Activated naive CD4-positive, alpha-beta T cell treated with anti-CD3 and anti-CD28 coated beads, Interleukin-2, amount 50 U/mL, for 16 hours (primary cell): ENCODE measurements around the gene CLASP1.
A peak's percentile ranks its signal among the peaks of the same experiment; 100 is the strongest.

Experiments
- DNase-seq: peaks from one replicate; pipeline ENCODE4 v3.0.0-alpha.2; 2020

The CLASP1 gene

DNA sequence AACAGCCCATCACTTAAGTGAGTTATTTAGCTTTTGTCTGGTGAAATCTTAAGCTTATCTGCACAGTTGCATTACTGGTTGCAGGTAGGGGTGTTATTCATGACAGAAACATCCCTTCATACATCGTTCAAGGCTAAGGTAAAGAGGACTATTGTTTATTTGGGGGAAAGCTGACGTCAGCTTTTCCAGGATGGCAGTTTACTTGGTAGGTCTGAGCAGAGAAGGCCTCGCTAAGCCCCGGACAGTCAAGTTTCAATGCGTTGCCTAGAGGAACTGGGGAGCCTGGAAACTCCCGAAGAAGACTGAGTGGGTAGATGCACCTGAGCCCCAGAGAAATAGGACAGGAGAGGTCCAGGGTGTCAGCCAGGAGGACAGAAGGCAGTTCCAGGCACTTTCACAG, 116.4 kb downstream of the CLASP1 start:
- no peak for DNase-seq

DNA sequence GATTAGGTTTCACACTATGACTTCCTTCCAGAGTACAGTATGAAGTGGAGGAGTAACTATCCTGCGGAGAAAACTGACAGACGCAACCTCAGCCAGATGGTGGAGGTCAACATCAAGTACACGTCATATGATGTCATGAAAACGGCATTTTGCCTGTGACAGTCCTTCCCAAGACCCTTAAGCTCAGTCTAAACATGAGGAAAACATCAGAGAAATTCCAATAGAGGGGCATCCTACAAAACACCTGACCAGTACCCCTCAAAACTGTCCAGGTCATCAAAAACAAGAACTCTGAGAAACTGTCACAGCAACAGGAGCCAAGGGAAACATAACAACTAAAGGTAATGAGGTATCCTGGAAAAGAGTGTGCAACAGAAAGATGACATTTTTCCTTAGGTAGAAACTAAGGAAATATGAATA, 116.9 kb downstream of the CLASP1 start:
- DNase-seq = no peak

DNA sequence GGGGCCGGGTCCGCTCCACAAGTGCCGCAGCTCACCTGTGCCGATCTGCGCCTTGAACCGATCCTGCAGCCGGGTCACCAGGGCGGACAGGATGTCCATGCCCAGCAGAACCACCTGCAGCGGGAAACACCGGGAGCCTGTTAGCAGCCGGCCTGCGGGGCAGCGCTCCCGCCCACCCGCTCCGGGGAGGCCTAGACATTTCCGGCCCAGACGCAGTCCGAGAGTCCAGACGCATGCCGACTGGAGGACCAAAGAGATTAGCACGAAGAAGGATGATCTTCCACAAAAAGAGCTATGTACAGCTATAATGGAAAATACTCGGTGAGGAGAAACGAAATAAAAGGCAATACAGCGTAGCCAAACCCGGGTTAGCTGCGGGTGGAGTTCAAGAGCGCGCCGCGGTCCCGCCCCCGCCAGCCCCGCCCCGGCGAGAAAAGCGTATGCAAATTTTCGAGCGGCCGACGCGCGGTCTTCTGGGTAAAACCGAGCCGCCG, 119.0 kb downstream of the CLASP1 start:
- peak; percentile 87 for DNase-seq

DNA sequence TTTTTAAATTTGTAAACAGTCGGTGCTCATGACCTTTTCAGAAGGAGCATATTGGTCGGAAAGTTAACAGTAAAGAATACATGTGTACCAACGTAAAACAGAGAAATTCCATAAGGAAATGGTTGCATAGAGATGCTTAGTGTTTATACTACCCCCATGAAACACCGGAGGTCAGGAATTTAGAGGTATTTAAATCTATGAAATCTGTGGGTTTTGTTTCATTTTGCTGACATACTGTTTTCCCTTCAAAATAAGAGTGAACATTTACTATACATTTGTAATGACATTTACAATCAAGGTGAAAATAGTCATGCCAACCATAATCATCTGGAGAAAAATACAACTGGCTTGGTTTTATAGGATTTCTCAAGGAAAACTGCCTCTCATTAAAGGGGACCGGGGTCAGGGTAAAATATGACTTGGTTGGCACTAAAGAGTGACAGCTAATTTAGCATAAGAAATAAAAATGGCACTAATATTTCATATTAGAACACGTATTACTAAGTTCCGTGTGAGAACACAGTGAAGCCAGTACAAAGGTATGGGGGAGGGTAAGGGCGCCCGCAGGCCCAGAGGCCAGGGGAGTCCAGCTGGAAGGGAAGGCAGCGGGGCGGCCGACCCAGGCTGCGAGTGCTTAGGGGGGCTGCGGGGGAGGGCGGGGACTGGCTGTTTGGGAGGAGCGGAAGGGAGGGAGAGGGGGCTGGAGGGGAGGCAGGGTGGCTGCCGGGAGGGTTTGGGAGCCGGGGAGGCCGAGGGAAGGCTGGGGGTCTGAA, 119.6 kb downstream of the CLASP1 start:
- DNase-seq = peak; percentile 15

DNA sequence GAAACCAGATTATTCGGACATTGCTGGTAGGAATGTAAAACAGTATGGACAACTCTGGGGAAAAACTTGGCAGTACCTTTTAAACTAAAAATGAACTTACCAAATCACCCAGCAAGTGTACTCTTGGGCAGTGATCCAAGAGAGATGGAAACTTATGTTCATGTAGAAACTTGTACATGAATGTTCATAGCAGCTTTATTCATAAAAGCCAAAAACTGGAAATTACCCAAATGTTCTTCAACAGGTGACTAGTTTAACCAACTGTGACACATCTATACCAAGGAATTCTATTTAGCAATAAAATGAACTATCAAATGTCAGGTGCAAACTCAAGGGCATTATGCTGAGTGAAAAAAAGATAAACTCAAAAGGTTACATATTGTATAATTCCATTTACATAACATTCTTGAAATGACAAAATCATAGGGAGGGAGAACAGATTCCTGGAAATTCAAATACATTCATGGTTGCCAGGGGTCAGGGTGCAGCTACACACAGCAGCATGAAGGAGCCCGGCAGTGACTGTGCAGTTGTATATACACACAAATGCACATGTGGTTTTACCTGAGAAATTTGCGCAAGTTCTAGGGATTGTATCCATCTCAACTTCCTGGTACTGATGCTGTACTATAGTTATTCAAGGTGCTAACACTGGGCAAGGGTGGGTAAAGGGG, 122.1 kb downstream of the CLASP1 start:
- DNase-seq = peak; percentile 39

DNA sequence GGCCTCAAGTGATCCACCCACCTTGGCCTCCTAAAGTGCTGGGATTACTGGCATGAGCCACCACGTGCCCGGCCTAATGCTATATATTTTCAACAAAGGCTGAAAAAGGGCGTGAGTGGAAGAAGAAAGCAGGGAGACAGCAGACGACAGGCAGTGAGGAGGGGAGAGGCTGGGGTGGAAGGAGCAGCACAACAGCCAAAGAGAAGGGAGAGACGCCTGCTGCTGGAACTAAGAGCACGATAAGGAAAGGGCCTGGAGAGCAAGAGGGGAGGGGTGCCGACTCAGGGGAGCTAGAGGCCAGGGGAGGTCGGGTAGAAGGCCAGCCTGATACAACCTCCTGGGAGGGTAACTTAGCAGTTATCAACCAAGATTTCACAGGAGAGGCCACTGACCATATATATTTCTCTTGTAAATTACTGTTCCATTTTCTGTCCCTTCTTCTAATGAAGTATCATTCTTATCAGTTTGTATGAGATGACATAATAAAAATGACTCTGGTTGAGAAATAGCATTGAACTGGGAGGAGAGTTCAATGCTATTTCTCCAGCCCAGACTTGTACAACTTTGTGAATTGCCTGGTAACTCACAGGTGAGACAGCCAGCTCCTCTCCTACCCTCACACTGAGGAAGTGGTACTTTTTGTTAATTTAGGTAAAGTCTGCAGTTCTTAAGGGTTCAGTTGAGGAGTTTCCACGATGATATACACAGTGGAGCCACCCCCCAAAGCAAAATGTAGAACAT, 124.4 kb downstream of the CLASP1 start:
- no peak for DNase-seq

DNA sequence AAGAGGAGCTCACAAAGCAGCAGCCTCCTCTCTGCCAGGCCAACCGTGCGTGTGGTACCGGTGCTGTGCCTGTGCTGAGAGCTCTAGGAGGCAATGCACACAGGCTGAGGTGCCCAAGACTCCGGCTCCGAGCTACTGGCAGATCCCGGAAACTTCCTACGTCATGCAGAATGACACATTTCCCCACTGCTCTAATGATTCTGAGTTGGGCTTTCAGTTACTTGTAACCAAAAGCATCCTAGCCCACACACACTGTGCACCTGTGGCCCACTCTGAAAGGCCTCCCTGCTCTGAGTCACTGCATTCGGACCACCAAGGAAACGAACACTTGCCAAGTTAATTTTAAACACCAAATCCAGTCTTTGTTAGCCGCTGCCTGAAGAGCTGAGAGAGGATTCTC, 127.9 kb downstream of the CLASP1 start:
- no peak for DNase-seq

DNA sequence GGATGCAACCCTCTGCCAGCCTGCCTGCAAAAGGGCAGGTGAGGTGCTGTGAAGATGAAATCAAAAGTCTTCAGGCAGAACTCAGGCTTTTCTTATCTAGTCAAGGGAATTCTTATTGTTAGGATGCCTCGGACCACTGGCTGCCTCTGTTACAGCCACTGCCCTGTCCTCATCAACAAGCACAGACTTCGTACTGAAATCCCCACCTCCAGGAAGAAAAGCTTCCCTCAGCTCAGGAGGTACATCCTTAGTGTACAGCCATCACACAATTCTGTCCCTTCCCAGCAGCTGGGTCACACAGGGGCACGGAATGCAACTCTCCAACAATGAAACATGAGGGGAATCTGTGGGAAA, 128.6 kb downstream of the CLASP1 start:
- DNase-seq = no peak

DNA sequence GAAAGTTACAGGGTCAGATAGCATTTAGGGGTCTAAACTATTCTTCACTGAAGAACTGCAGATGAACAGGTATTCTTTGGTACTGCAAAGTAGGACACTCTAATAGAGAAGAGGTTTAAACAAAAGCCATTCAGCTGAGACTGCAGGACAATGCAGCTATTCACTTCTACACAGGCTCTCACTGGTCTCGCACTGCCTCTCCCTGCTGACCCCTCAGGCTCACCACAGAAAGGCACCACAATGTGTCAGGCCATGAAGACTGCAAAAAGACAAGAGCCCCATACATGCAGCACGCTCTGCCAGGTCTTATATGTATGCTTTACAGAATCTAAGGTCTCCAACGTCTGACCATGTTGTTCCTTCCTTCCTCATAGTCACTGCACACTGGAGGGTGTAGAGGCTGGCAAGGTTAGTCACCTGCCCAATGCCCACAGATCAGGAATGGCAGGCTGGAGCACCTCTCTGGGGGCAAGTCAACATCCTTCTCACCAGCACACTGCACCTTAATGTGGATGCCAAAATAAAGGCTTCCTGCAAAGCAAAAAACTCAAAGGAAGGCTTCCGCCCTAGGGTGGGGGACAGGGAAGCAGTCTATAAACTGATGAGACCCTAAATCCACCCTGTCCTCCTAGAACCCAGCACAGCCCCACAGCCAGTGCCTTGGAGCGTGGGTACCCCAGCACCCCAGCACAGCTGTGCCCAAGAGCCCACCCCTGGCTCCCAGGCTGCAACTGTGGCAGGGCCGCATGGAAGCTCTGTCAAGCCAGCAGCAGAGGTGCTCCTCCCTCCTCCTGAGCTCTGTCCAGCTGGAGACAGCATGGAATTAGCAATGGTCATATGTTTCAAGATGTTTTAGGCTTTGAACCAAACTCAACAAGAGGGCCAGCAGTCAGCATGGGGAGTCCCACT, 129.3 kb downstream of the CLASP1 start:
- no peak for DNase-seq

DNA sequence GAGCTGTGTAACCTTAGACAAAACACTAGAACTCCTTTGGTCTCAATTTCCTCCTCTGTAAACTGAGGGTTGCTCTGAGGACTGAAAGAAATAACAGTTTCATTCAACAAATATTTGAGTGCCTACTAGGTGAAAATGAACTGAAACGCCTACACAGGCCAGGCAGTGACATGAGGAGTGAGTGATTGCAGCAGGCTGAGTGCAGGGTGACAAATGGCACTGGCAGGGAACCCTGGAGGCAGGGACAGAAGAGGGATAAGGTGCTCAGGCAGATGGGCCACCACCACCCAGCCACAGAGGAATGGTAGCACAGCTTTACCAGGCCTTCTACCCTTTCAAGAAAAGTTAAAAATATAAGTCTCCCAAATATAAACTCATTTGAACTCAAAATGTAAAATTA, 130.1 kb downstream of the CLASP1 start:
- DNase-seq = no peak

DNA sequence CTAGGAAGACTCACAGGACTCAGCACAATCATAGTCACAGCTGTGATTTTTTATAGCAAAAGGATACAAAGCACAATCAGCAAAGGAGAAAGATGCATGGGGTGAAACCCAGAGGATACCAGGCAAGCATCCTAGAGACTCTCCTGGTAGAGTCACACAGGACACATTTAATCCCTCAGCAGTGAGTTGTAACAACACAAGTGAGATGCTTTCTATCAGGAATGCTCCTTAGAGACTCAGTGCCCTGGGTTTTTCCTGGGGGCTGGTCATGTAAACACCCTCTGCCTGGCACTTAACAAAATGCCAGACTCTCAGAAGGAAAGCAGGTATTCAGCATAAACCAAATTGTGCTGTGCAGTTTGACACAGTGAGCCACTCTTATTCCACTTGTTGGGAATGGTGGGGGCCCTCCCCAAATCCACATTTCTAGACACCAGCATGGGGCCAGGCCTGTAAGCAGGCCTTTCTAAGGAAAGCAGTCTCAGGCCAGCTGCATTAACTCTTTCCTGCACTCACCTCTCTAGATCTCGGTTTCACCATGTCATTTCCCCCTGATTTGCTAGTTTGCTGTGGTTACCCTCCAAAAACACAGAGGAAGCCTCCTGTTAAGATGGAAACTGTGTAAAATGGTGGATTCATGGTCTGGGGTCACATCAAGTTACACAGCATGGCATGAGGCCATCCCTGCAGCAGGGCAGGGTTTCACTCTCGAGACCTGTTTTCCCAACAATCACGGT, 135.5 kb downstream of the CLASP1 start:
- no peak for DNase-seq

DNA sequence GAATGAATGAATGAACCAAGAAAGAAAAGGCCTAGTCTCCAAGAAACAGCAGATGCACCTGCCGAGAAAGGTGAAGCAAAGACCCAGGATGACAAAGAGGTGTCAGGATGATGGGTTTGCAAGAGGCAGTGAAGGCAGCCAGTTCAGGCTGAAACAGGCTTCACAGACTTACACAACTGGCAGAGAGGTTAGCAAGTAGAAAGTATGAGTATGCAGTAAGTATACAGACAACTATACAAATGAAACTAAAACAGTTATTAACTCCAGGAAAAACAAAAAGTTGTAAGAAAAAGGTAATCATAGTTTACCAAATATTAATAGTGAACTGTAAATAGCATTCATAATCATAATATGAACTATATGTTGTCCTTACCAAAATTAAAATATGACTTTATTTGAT, 138.4 kb downstream of the CLASP1 start:
- no peak for DNase-seq

DNA sequence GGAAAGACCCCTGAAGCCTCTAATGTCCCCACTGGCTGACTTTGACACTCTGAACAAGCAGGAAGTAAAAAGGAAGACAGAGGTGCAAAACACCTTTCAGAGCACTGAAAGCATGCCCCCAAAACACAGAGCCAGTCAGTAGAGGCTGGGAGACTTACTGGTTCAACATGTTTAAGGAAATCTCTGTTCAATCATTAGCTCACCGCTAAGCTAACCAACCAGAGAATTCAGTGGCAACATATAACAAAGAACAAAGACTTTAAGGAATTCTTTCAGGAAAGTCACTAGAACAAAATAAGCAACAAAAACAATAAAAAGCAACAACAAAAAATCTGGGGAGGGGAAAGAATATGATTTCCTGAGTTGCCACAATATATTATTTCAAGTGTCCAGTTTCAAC, 142.6 kb downstream of the CLASP1 start:
- DNase-seq = no peak

DNA sequence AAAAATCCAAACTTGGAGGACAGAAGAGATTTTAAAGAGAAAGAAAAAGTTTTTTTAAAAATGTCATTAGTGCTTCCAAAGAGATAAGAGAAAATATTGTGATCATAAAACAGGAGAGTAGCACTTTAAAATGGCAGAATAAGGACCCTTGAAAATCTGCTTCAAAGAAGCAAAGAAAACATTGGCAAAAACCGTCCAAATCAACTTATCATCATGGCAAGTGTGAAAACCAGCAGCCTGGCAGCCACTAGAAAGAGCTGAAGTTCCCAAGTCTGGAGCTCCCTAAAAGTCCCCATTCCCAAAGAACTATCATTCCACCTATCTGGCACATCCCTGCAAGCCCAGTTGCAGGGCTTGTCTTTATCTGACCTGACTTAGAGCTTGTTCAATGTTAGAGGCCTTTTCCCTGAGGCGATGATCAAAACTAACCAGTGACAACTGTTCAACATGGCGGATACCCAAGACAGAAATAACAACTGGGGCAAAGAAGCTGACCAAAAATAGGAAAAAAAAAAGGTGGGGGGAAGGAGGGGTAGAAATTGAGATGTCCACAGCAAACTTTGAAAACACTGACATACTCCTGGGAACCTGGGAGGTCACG, 143.2 kb downstream of the CLASP1 start:
- DNase-seq = no peak

DNA sequence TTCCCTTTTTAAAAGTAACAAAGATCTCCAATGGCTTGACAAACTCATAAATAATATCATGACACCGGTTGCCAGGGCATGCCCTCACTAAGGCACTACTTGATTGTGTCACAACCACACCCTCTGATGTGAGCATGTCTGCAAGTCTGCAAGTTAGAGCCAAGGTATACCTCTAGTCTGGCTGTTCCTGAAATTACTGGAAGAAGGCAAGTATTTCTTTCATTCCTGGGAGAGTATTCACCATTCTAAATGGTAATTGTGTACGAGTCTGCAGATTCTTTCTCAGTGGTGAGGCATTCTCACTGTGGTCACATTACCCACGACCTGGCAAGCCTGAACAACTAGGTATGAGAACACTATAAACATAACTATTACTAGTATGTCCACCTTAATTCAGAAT, 144.3 kb downstream of the CLASP1 start:
- no peak for DNase-seq

DNA sequence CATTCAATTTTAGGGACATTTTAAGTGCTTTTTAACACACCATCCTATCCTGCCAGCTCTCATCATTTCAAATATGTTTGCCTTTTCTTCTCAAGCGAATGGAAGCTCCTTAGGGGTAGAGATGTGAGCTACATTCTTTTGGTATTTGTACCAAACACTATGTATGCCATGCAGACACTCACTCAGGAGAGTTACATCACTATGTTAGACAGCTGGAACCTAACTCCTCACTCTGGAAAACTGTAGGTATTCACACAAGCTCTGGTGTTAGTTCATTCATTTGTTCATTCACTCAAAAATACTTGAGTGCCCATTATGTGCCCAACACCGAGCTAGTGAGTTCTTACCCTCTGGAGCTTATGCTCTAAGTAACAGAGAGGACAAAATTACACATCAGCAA, 144.9 kb downstream of the CLASP1 start:
- DNase-seq = no peak

DNA sequence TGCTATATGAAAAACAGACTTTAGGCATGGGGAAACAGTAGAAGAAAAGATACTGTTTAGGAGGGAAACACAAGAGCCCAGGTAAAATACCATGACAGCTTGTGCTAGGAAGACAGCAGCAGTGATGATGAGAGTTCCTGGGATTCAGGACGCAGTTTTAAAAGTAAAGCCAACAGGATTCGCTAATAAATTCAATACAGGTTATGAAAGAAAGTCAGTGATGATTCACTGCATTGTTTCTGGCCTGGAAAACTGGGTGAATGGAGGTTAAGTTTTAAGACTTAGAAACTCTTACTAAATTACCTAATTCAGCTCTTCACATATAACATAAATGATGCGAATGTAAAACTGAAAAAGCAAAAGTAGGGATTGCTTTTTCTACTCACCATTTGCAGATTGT, 146.5 kb downstream of the CLASP1 start:
- DNase-seq = no peak

DNA sequence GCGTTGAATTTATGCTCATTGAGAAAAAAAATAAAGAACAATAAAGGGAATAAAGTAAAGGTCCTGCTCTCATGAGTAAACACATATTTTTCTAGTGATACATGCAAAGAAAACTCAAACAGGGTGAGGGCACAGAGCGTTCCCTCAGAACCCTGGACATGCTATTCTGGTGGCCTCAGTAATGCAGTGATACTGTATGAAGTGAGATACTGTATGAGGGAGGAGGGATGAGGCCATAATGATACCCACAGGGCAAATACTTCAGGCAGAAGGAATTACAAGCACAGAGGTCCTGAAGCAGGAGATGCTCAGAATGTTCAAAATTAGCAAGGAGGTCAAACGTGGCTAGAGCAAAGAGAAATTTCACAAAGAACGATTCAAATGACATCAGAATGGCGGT, 147.0 kb downstream of the CLASP1 start:
- no peak for DNase-seq

DNA sequence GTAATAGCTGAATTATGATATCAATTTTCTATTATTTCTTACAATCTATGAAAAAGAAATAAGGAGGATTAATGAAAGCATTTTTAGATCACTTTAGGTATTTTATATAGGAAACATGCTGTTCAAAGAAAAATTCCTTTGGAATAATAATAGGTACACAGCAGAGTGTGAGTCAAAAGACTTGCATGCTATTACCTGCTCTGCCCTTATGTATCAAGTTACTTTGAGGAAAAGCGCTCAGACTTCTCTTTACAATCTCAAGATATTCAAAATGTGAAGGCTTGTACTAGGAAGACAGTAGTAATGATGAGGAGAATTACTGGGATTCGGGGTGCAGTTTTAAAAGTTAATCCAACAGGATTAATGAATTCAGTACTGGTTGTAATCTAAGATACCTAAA, 147.7 kb downstream of the CLASP1 start:
- DNase-seq = no peak

DNA sequence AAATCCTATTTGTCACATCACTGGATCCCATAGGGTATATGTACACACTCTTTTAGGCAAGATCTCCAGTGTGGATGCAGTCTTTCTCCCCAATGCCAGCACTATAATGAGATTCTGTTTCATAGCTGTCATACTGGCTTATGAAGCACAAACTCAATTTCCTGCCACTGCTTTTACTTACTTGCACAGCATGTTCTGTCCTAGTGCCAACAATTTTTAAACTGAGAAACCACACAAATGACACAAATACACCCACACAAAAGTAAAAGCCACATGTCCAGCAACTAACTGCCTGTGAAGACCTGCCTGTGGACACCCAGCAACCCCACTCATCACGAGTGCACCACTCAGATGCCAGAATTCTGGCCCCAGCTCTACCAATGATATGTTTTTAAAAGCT, 148.2 kb downstream of the CLASP1 start:
- DNase-seq = no peak

DNA sequence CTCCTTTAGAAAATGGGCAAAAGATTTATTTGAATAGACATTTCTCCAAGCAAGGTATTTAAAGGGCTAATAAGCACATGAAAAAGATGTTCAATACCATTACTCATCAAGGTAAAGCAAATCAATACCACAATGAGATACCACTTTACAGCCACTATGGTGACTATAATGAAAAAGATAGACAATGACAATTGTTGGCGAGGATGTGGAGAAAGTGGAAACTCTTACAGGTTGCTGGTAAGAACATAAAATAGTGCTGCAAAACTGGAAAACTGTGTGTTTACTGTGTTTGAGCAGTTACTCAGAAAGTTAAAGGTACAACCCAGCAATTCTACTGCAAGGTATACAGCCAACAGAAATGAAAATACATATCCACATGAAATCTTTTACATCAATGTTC, 150.5 kb downstream of the CLASP1 start:
- no peak for DNase-seq

DNA sequence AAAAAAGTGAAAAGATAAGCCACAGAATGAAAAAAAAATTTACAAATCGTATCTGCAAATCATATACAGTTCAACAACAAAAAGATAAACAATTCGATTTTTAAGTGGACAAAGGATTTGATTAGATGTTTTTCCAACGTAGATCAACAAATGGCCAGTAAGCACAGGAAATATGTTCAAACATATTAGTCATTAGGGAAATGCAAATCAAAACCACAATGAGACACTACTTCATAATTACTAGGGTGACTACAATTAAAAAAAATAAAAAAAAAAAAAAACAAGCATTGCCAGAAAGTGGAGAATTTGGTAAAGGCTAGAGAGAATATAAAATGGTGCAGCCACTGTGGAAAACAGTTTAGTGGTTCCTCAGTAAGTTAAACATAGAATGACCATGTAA, 156.9 kb downstream of the CLASP1 start:
- no peak for DNase-seq
